Stimulated activated CD4-positive, alpha-beta T cell treated with anti-CD3 and anti-CD28 coated beads, Interleukin-2, amount 100 ng/mL, for 24 hours (primary cell): ENCODE results near the gene SLC35F4.
"Not testable (repeated sequence)": the region's sequence is repeated elsewhere in the genome, so short reads cannot be mapped to it uniquely, and the experiment has no call there.

Source experiments
- DNase-seq, 2 donors: peaks; one replicate each; pipeline ENCODE4 v3.0.0-alpha.2; 2020

SLC35F4 gene

DNA sequence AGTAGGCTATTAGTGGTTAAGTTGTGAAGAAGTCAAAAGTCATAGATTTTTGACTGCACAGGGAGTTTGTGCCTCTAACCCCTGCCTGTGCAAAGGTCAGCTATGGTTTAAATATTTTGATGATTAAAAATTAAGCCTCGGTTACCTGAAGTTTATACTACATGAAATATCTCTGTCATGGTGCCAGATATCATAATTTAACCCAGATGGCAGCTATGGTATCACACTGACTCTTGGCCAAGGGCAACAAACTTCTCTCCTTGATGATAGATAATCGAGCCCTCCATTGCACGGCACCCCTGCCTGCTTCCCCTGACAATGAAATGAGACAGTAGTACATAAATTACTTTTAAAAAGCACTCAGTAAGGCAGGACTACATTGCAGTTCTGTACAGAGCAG lies 80.8 kb downstream of the SLC35F4 start:
- DNase-seq = no peak

DNA sequence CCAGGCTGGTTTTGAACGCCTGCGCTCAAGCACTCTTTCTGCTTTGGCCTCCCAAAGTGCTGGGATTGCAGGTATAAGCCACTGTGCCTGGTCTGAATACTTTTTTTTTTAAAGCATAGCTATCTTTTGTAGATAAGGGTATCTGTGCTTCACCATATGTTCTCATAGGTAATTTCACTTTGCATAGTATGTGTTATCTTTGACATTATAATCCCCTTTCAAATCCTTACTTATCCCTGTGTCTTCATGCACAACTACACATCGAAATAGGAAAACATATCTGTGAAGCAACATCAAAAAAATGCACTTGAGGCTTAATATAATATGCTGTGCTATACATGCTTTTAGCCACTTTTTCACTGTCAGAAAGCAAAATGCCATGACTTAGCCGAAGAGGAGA lies 94.1 kb downstream of the SLC35F4 start:
- DNase-seq = no peak

GRCh38 chr14:57769863-57770523 lies 95.9 kb downstream of the SLC35F4 start:
- DNase-seq = no peak

- no peak for DNase-seq
These were observed 104.1 kb downstream of the SLC35F4 start for GRCh38 chr14:57761800-57762199.

- no peak for DNase-seq
These were observed 105.0 kb downstream of the SLC35F4 start for GRCh38 chr14:57760896-57761295.

DNA sequence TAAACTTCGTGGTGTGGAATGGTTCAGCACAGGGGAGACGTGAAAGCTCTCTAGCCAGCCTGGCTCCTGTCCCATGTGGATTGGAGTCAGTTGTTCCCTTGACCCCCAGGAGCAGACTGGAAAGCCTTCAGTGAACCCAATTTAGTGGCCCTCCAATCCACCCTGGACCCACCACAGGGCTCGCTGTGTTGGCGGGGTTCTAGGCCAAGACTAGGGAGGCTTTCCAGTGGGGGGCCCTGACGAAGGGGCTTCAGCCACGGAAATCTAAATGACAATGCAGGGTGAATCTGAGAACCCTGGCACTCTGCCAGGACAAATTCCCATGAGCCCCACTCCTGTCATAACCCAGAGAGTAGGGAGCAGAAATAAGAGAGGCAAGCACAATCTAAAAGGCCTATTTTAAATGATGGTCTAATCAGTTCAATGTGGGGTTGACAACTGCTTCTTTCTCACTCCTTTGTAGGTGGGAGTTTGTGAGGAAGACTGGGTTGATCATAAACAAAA lies 110.8 kb downstream of the SLC35F4 start:
- no peak for DNase-seq

- DNase-seq = no peak
These were observed 111.4 kb downstream of the SLC35F4 start for GRCh38 chr14:57754527-57754926.

DNA sequence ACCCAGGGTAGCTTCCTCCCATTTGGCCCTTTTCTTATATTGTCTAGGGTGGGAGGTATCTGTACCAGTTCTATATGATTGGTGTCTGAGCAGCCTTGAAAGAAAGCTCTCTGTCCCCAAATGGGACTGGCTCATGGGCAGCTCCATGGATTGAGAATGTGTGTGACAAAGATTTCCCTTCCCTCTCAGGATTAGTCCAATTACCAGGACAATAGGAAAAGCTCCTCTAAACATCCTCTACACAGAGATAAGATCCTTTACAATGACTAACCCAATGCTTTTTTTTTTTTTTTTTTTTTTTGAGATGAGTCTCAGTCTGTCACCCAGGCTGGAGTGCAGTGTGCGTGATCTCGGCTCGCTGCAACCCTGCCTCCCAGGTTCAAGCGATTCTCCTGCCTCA lies 112.1 kb downstream of the SLC35F4 start:
- no peak for DNase-seq

- not testable (repeated sequence) for DNase-seq
These were observed 113.7 kb downstream of the SLC35F4 start for GRCh38 chr14:57752142-57752695.

GRCh38 chr14:57751400-57751799 lies 114.5 kb downstream of the SLC35F4 start:
- DNase-seq = no peak

DNA sequence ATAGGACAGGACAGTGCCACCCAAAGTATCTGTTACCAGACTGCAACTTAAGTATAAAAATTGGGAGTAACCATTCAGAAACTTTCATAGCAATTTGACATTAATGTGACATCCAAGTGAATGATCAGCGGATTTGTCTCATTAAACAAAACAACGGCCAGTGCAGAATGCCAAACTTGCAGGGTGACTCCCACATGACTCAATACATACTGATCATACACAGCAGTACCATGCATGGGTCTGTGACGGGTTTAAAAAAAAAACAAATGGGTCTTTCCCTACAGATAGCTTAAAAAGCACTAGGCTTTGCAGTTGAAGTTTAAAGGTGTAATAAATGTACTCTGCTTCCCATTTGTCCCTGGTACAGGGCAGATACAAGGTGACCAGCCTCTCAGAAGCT lies 116.6 kb downstream of the SLC35F4 start:
- no peak for DNase-seq

- DNase-seq = no peak
These were observed 117.6 kb downstream of the SLC35F4 start for GRCh38 chr14:57748279-57748678.

GRCh38 chr14:57747036-57747435 lies 118.9 kb downstream of the SLC35F4 start:
- no peak for DNase-seq

DNA sequence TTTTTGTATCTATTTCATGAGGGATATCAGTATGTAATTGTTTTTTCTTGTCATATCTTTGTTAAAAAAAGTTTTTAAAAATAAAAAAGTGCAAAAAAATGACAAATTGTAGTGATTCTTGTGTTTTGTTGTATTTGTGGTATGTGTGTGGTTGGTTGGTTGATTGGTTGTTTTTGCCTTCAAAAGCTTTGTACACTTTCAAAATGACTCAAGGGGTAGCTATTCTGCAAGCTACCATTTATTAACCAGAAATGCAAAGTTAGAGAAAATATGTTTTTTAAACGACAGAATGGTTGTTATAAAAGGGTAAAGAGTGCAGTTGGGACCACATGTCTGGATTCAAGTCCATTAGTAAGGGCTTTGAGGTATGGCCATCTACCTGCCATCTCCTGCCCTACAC lies 119.3 kb downstream of the SLC35F4 start:
- no peak for DNase-seq

DNA sequence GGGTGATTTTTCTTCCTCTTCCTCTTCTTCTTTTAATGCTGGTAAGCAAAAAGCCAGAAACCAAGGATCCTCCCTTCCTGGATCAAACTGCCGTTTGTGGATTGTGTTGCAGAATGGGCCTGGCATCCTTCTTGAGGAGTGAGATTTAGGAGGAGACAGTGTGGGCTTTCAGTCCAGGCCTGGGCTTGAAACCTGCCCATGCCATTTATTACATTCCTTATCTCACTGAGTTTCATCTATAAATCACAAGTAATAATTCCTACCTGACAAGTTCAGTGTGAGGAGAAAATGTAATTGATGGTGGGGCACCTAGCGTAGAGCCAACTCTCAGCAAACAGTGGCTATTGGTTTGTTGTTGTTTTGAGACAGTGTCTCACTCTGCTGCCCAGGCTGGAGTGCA lies 126.4 kb downstream of the SLC35F4 start:
- DNase-seq = no peak

GRCh38 chr14:57737598-57737997 lies 128.3 kb downstream of the SLC35F4 start:
- DNase-seq = no peak

DNA sequence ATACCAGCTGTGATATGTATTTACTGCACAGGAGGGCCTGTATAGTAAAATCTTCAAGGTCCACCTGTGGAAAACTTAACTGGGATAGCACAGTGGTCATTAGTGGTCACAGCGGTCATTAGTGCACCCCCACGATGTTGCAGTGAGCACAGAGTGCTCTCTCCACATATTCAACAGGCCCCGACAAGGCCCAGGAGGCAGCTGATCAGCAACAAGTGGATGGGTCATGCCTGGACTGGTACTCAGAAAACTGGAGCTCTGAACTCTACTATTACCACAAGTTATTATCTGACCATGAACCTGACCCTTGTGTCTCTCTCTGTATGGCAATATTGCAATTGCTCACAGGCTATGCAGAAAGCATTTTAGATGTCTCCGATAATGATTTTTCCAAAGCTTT lies 129.5 kb downstream of the SLC35F4 start:
- DNase-seq = no peak

DNA sequence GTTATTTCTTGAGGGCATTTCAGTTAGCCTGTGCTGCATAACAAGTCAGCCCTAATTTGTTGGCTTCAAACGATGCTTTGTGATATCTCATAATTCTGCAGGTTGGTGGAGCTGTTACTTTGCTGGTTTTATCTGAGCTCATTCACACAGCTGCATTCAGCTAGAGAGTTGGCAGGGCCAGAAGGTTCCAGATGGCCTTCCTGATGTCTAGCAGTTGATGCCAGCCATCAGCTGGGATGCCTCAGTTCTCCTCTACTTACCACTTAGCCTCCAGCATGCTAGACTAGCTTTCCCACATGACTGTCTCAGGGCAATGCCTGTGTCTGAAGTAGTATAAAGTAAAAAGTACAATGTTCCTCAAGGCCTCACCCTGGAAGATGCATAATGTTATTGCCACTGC lies 130.6 kb downstream of the SLC35F4 start:
- no peak for DNase-seq

DNA sequence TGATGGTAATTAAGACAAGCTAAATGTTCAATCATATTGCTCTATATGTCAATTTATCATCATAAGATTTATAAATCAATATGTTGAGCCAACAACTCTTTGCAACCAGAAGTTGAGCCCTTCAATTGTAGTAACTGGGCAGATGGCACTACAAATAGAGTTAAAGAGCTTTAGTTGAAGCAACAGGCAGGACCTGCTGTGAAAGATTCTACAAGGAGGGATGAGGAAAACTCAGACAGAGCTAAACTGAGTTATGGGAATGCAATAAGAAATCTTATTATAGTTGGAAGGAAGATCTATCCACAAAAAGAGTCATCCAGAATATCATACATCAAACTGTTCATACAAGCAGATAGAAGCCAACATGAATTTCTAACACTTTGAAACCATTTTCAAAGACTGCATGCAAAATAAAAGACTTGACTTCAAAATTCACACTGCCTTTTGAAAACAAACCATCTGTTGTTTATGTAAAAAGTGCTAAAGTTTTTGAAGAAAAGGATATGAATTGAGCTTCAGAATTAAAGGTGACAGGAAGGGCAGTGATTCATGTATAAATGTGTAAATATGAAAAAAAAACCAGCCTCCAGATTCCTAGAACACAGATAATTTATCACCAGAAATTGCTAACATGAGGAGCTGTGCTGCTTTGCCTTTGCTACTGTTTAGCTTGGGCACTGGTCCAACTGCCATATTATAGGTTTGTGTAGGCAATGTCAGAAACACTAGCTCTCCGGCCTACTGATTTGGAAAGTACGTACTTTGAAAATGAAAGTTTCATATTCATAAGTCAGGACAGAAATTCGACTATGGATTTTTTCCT lies 133.2 kb downstream of the SLC35F4 start:
- no peak for DNase-seq

- no peak for DNase-seq
These were observed 136.4 kb downstream of the SLC35F4 start for GRCh38 chr14:57729208-57730187.

- DNase-seq = no peak
These were observed 140.4 kb downstream of the SLC35F4 start for GRCh38 chr14:57725399-57726077.

DNA sequence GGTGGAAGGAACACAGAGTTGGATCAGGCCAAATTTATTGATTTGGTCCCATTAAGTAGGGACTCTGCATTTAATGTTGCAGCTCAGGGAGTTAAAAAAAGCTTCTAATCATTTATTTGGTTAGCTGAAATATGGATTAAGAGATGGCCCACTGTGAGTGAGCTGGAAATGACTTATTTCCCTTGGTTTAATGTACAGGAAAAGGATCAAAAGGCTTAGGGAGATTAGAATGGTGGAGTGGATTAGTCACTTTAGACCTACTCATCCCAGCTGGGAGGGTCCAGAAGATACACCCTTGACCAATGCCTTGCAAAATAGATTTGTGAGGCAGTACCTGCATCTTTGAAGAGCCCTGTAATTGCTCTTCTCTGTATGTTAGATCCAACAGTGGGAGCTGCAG lies 143.8 kb downstream of the SLC35F4 start:
- DNase-seq = not testable (repeated sequence)
